Osteocyte (in vitro differentiated cells): ENCODE data around the gene PGM5. TPM values are rescaled to one million over a fixed set of nuclear protein-coding genes. Genes with fewer than 3 reads are reported as not detected.

Source experiments
- DNase-seq: peaks from one replicate; pipeline ENCODE4 v3.0.0; 2021; ENCODE audit warnings: mixed read lengths; ENCODE audit not compliant: unreplicated experiment; ENCODE audit errors: extremely low spot score
- H3K27ac Mint-ChIP-seq: one replicate; pipeline ENCODE4 v1.8.0; 2021; ENCODE audit warnings: mild to moderate bottlenecking, mixed read lengths; ENCODE audit not compliant: unreplicated experiment
- H3K27me3 Mint-ChIP-seq: one replicate; pipeline ENCODE4 v1.8.0; 2021; ENCODE audit warnings: mixed read lengths; ENCODE audit not compliant: unreplicated experiment
- H3K36me3 Mint-ChIP-seq: one replicate; pipeline ENCODE4 v1.8.0; 2021; ENCODE audit warnings: mixed read lengths; ENCODE audit not compliant: unreplicated experiment
- H3K4me1 Mint-ChIP-seq: one replicate; pipeline ENCODE4 v1.8.0; 2021; ENCODE audit warnings: mixed read lengths; ENCODE audit not compliant: unreplicated experiment
- H3K4me3 Mint-ChIP-seq: one replicate; pipeline ENCODE4 v1.8.0; 2021; ENCODE audit warnings: mild to moderate bottlenecking, moderate library complexity, mixed read lengths; ENCODE audit not compliant: unreplicated experiment
- H3K9me3 Mint-ChIP-seq: one replicate; pipeline ENCODE4 v1.8.0; 2021; ENCODE audit warnings: mixed read lengths; ENCODE audit not compliant: unreplicated experiment
- total RNA-seq: library from RNA; stranded (reverse); gene quantifications from 2 replicates; pipeline ENCODE4 v1.2.1, GENCODE V29; 2021
- TF ChIP-seq, protein P1 (sequence below): fragments of 200-600 bp; sonication (generic); IDR thresholded peaks from 2 replicates; pipeline ENCODE4 v1.5.0; 2021; ENCODE audit warnings: antibody characterized with exemption, mild to moderate bottlenecking, moderate library complexity

PGM5 gene
- total RNA-seq, 1 donor from 2014 or later, result not detected

DNA sequence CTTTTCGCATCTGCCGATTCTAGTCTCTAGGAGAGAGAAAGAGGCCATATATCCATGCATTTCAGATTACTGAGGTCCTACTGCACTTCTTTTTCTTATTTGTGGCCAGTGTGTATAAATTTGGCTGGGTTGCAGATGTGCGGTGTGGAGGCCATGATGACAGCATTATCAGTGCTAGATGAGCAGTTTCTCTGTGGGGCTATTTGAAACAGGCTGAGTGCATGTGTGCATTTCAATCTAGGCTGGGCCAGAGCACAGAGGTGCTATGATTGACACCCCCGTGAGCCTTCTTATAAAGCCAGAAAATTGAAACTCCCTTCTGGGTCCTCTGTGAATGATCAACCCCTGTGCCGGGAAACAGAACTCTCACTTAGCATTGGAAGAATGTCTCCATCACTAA is 114.2 kb downstream of the PGM5 start:
- Mint-ChIP-seq H3K27ac (no peak overlapping the region), H3K4me1 (no peaks in the 10 kb centered on the region), H3K36me3 (no peaks in the 10 kb centered on the region), H3K9me3 (no peaks in the 10 kb centered on the region), H3K4me3 (no peak overlapping the region), H3K27me3 (no peaks in the 10 kb centered on the region)
- TF ChIP-seq, protein P1, sequence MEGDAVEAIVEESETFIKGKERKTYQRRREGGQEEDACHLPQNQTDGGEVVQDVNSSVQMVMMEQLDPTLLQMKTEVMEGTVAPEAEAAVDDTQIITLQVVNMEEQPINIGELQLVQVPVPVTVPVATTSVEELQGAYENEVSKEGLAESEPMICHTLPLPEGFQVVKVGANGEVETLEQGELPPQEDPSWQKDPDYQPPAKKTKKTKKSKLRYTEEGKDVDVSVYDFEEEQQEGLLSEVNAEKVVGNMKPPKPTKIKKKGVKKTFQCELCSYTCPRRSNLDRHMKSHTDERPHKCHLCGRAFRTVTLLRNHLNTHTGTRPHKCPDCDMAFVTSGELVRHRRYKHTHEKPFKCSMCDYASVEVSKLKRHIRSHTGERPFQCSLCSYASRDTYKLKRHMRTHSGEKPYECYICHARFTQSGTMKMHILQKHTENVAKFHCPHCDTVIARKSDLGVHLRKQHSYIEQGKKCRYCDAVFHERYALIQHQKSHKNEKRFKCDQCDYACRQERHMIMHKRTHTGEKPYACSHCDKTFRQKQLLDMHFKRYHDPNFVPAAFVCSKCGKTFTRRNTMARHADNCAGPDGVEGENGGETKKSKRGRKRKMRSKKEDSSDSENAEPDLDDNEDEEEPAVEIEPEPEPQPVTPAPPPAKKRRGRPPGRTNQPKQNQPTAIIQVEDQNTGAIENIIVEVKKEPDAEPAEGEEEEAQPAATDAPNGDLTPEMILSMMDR, result no peak
- no peak for DNase-seq

DNA sequence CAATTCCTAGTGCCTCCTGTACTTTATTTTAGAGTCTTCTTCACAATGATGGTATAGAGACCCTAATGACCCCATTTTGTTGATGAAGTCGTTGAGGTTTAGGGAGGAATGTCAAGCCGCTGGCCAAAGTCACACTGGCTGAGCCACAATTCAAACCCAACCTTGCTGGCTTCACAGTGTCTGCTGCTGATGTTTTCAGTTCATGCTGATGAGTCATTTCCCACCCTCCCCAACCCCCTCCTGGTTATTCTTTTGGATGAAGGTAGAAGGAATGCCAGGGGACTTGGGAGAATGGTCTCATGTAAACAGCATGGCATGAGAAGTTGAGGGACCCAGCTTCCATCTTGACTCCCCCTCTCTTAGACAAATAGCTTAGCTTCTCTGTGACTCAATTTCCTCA is 115.7 kb downstream of the PGM5 start:
- TF ChIP-seq, protein P1, result no peak
- Mint-ChIP-seq H3K9me3 (no peaks in the 10 kb centered on the region), H3K27me3 (no peaks in the 10 kb centered on the region), H3K4me1 (no peaks in the 10 kb centered on the region), H3K36me3 (no peaks in the 10 kb centered on the region), H3K27ac (no peak overlapping the region), H3K4me3 (no peak overlapping the region)
- DNase-seq, result no peak

DNA sequence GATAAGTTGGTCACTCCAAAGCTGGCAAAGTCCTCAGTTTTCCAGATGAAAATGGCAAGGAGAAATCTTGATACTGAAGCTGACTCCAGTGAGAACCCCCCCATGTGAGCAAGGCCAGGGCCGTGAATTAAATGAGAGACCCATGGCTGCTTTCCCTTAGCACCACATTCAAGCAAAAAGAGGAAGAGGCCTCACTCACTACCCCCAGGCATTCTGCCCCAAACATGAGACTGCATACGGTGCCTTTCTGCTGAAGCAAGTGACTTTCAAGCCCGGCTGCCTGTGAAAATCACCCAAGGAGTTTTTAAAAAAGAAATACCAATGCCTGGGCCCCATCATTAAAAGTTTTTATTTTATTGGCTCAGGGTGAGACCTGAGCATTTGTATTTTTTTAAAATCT is 117.4 kb downstream of the PGM5 start:
- TF ChIP-seq, protein P1, result no peak
- Mint-ChIP-seq H3K9me3 (no peaks in the 10 kb centered on the region), H3K27me3 (no peaks in the 10 kb centered on the region), H3K27ac (no peak overlapping the region), H3K36me3 (no peaks in the 10 kb centered on the region), H3K4me1 (no peaks in the 10 kb centered on the region), H3K4me3 (no peak overlapping the region)
- DNase-seq, result no peak

DNA sequence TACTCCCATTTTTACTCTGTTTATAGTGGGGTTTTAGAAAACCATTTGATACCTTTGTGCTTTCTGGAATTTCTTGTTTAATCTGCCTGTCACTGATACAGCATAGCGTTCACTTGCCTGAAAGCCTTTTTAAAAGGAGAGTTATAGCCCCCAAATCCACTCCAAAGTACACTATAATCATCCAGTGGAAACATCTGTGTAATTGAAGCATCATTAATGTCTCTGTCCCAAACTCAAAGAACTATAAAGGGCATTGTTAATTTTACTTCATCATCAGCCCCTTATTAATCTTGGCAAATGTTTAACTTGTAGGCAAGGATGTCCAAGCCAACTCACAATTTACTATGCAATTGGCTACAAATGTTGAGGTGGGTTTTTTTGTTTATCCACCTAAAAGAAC is 120.0 kb downstream of the PGM5 start:
- no peaks in the 10 kb centered on the region for H3K4me1 Mint-ChIP-seq
- H3K36me3 Mint-ChIP-seq, result no peaks in the 10 kb centered on the region
- no peak for DNase-seq
- TF ChIP-seq, protein P1, result no peak
- no peak overlapping the region for H3K4me3 Mint-ChIP-seq
- no peak overlapping the region for H3K27ac Mint-ChIP-seq
- H3K9me3 Mint-ChIP-seq, result no peaks in the 10 kb centered on the region
- H3K27me3 Mint-ChIP-seq, result no peaks in the 10 kb centered on the region

DNA sequence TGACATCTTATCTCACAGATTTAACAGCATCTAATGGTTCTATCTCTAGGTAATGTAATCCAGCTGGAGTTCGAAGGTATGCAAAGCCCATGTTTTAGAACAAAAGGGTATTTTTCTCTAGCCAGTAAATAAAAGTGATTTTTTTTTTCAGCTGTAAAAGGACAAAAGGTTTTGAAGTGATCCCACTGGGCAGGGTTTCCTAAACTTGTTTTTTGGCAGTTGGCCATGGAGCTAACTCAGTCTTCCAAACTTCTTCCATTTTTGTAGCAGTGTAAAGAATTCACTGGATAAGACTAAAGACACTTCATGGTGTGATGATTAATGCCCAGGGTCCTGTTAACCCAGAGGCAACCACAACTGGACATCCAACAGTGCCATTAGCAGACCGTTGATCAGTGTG is 120.4 kb downstream of the PGM5 start:
- no peaks in the 10 kb centered on the region for H3K36me3 Mint-ChIP-seq
- TF ChIP-seq, protein P1, result no peak
- no peaks in the 10 kb centered on the region for H3K9me3 Mint-ChIP-seq
- no peak overlapping the region for H3K4me3 Mint-ChIP-seq
- H3K27ac Mint-ChIP-seq, result no peak overlapping the region
- DNase-seq, result no peak
- H3K4me1 Mint-ChIP-seq, result no peaks in the 10 kb centered on the region
- H3K27me3 Mint-ChIP-seq, result no peaks in the 10 kb centered on the region
